Measurements from ENCODE around the gene SCYGR2. TPM values are rescaled to one million over a fixed set of nuclear protein-coding genes. Genes with fewer than 3 reads are reported as not detected.

SCYGR2 gene
- total and polyA plus RNA-seq, 9 donors: not detected

GRCh38 chr2:227607941-227608340 lies 9.2 kb downstream of the SCYGR2 start:
- Histone ChIP-seq H3K27ac (no peak overlapping the region), H3K9me3 (no peaks in the 10 kb centered on the region), H3K4me1 (ENCODE audit: insufficient read depth) (no peaks in the 10 kb centered on the region), H3K4me3 (no peak overlapping the region), H3K27me3 (no peaks in the 10 kb centered on the region), H3K36me3 (no peaks in the 10 kb centered on the region)
- no peak for DNase-seq
- TF ChIP-seq EP300 (IDR thresholded peaks at IDR 0.05) (no peak), POLR2A (IDR thresholded peaks at IDR 0.05) (no peak), CTCF (IDR thresholded peaks at IDR 0.05) (no peak)
- 36 to 62% (median 51%) methylated on average over 3 of the region's 3 CpGs for WGBS, 3 donors
- intact Hi-C loops (cut with DNase I): no loop called here

- 81 to 85% (median 85%) methylated on average over 16 of the region's 16 CpGs for WGBS, 3 donors
Observed at GRCh38 chr2:227608561-227609338, 10.1 kb downstream of the SCYGR2 start.

GRCh38 chr2:227610123-227610522 lies 11.4 kb downstream of the SCYGR2 start:
- no peaks in the 10 kb centered on the region for H3K36me3 ChIP-seq
- no peak for DNase-seq
- no peak overlapping the region for H3K4me3 ChIP-seq
- no peak overlapping the region for H3K27ac ChIP-seq
- 85 to 91% (median 86%) methylated on average over 2 of the region's 2 CpGs for WGBS, 3 donors
- H3K9me3 ChIP-seq: no peaks in the 10 kb centered on the region
- TF ChIP-seq CTCF (IDR thresholded peaks at IDR 0.05) (no peak), EP300 (IDR thresholded peaks at IDR 0.05) (no peak), POLR2A (IDR thresholded peaks at IDR 0.05) (no peak)
- intact Hi-C loops (cut with DNase I): no loop called here
- no peaks in the 10 kb centered on the region for H3K4me1 ChIP-seq (ENCODE audit: insufficient read depth)
- no peaks in the 10 kb centered on the region for H3K27me3 ChIP-seq

More at GRCh38 chr2:227608561-227609338, 10.1 kb downstream of the SCYGR2 start:
- no peak for DNase-seq
- intact Hi-C loops (cut with DNase I): no loop called here
- Histone ChIP-seq H3K27me3 (no peaks in the 10 kb centered on the region), H3K9me3 (no peaks in the 10 kb centered on the region), H3K36me3 (no peaks in the 10 kb centered on the region), H3K4me1 (ENCODE audit: insufficient read depth) (no peaks in the 10 kb centered on the region), H3K27ac (no peak overlapping the region), H3K4me3 (no peak overlapping the region)
- TF ChIP-seq POLR2A (IDR thresholded peaks at IDR 0.05) (no peak), CTCF (IDR thresholded peaks at IDR 0.05) (no peak), EP300 (IDR thresholded peaks at IDR 0.05) (no peak)

GRCh38 chr2:227612546-227613271 lies 14.0 kb downstream of the SCYGR2 start:
- no peaks in the 10 kb centered on the region for H3K36me3 ChIP-seq
- no peak for DNase-seq
- H3K4me1 ChIP-seq (ENCODE audit: insufficient read depth): peaks cover 5% of the 10 kb centered on the region
- H3K27me3 ChIP-seq: no peaks in the 10 kb centered on the region
- intact Hi-C loops (cut with DNase I): no loop called here
- no peak overlapping the region for H3K27ac ChIP-seq
- H3K9me3 ChIP-seq: no peaks in the 10 kb centered on the region
- no peak overlapping the region for H3K4me3 ChIP-seq
- 84 to 91% (median 88%) methylated on average over 11 of the region's 11 CpGs for WGBS, 3 donors
- TF ChIP-seq CTCF (IDR thresholded peaks at IDR 0.05): no peak
- no peak for TF ChIP-seq POLR2A (IDR thresholded peaks at IDR 0.05)
- TF ChIP-seq EP300 (IDR thresholded peaks at IDR 0.05): no peak

All from ovary (tissue), 9 donors.